ENCODE results near the gene NDUFV1.
A peak's percentile ranks its signal among the peaks of the same experiment; 100 is the strongest.

DNA sequence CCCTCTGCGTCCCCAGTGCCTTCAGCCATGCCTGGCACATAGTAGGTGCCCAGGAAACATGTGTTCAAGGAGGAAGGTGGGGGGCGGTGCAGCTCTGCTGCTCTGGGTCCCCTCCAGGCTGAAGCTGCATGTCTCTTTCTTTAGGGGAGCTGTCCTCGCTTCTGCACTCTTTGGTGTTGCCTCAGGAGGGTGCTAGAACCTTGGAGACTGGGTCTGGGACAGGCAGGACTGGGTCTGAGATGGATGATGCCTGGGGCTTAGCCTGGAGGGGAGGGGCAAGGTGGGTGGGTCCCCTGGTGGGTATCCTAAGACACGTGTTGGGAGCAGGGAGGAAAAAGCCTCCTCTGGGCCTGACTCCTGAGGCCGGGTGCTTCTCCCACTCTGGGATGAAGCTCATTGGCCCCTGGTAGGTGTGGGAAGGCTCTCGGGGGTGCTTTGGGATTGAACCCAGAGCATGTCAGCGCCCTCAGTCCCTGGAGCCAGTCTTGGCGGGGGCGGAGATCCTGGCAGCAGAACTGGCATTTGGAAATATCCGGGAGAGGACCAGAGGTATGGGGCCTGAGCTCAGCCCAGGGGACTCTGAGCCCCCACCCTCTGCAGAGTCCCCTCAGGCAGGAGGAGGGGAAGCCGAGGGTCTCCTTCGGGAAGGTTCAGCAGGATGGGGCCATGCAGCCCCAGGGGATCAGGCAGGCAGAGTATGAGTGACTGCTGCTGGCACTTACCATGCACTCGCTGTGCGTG is 29.8 kb upstream of the NDUFV1 start:
- TF ChIP-seq, protein P1, sequence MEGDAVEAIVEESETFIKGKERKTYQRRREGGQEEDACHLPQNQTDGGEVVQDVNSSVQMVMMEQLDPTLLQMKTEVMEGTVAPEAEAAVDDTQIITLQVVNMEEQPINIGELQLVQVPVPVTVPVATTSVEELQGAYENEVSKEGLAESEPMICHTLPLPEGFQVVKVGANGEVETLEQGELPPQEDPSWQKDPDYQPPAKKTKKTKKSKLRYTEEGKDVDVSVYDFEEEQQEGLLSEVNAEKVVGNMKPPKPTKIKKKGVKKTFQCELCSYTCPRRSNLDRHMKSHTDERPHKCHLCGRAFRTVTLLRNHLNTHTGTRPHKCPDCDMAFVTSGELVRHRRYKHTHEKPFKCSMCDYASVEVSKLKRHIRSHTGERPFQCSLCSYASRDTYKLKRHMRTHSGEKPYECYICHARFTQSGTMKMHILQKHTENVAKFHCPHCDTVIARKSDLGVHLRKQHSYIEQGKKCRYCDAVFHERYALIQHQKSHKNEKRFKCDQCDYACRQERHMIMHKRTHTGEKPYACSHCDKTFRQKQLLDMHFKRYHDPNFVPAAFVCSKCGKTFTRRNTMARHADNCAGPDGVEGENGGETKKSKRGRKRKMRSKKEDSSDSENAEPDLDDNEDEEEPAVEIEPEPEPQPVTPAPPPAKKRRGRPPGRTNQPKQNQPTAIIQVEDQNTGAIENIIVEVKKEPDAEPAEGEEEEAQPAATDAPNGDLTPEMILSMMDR (IDR thresholded peaks at IDR 0.05), result no peak
- TF ChIP-seq ELF1 (IDR thresholded peaks at IDR 0.05), result no peak
- TF ChIP-seq POLR2AphosphoS5 (IDR thresholded peaks at IDR 0.05; ENCODE audit: low read depth, low read length), result no peak
- TF ChIP-seq YY1 (IDR thresholded peaks at IDR 0.05; ENCODE audit: low read depth), result no peak
- TF ChIP-seq RAD21 (IDR thresholded peaks at IDR 0.05; ENCODE audit: low read length), result peak; percentile 38
- no peak for TF ChIP-seq MEF2A (IDR thresholded peaks at IDR 0.05; ENCODE audit: borderline replicate concordance, low read depth)
- TF ChIP-seq TAF1 (IDR thresholded peaks at IDR 0.05; ENCODE audit: borderline replicate concordance, low read depth, low read length), result no peak
- TF ChIP-seq SMC3 (IDR thresholded peaks at IDR 0.05; ENCODE audit: low read depth, low read length), result no peak
- TF ChIP-seq MXI1 (IDR thresholded peaks at IDR 0.05; ENCODE audit: low read depth, low read length), result no peak
